ENCODE measurements around the gene SLC27A4.

- TF ChIP-seq EZH2 (IDR thresholded peaks at IDR 0.05; ENCODE audit: insufficient read depth, poor library complexity, severe bottlenecking) = no peak
- TF ChIP-seq EZH2phosphoT487 (IDR thresholded peaks at IDR 0.05; ENCODE audit: insufficient read depth, low read depth) = no peak
Measured at GRCh38 chr9:128304971-128305288, 35.4 kb upstream of the SLC27A4 start.

Measured in GM23248 (cell line).